NCI-H446 treated with DMSO at 0.1 percent for 48 hours (cell line): ENCODE measurements around the gene EEA1.

Experiments used
- DNase-seq: peaks from one replicate; lab custom pipeline; 2025; lab: John Stamatoyannopoulos, UW

The EEA1 gene

GRCh38 chr12:92938018-92938417 is 8.9 kb upstream of the EEA1 start:
- no peak for DNase-seq

- no peak for DNase-seq
Measured at GRCh38 chr12:92933606-92934005, 4.5 kb upstream of the EEA1 start.

GRCh38 chr12:92930421-92930820 is 1.3 kb upstream of the EEA1 start:
- no peak for DNase-seq

GRCh38 chr12:92929983-92930382 is 888 bp upstream of the EEA1 start:
- DNase-seq = no peak

GRCh38 chr12:92928421-92928961 is 604 bp downstream of the EEA1 start:
- no peak for DNase-seq

GRCh38 chr12:92927436-92928281 is 1.4 kb downstream of the EEA1 start:
- DNase-seq = no peak

- DNase-seq = no peak
Measured at GRCh38 chr12:92927055-92927435, 2.0 kb downstream of the EEA1 start.

- no peak for DNase-seq
Measured at GRCh38 chr12:92926549-92926948, 2.5 kb downstream of the EEA1 start.

GRCh38 chr12:92921877-92922276 is 7.2 kb downstream of the EEA1 start:
- DNase-seq = no peak

GRCh38 chr12:92915365-92915764 is 13.7 kb downstream of the EEA1 start:
- DNase-seq = no peak

GRCh38 chr12:92914170-92914569 is 14.9 kb downstream of the EEA1 start:
- DNase-seq = no peak

GRCh38 chr12:92912672-92913071 is 16.4 kb downstream of the EEA1 start:
- DNase-seq = no peak

- no peak for DNase-seq
Measured at GRCh38 chr12:92912052-92912451, 17.0 kb downstream of the EEA1 start.

- no peak for DNase-seq
Measured at GRCh38 chr12:92911339-92911738, 17.8 kb downstream of the EEA1 start.

- DNase-seq = no peak
Measured at GRCh38 chr12:92908108-92908507, 21.0 kb downstream of the EEA1 start.

GRCh38 chr12:92905811-92906554 is 23.1 kb downstream of the EEA1 start:
- no peak for DNase-seq

- no peak for DNase-seq
Measured at GRCh38 chr12:92905258-92905810, 23.8 kb downstream of the EEA1 start.

GRCh38 chr12:92900941-92901340 is 28.2 kb downstream of the EEA1 start:
- DNase-seq = no peak

GRCh38 chr12:92899386-92900001 is 29.6 kb downstream of the EEA1 start:
- DNase-seq = peak; percentile 90

- DNase-seq = no peak
Measured at GRCh38 chr12:92898755-92899154, 30.3 kb downstream of the EEA1 start.

- DNase-seq = no peak
Measured at GRCh38 chr12:92897844-92898243, 31.3 kb downstream of the EEA1 start.

GRCh38 chr12:92890601-92891106 is 38.4 kb downstream of the EEA1 start:
- no peak for DNase-seq
